ENCODE results near the gene TRABD2B. TPM values are rescaled to one million over a fixed set of nuclear protein-coding genes. Genes with fewer than 3 reads are reported as not detected.

Gene TRABD2B
- total and polyA plus RNA-seq, 2 experiments from 2014 or later, result 1.6 to 2.0 TPM

GRCh38 chr1:48027533-48027835, 30.3 kb upstream of the TRABD2B start:
- TF ChIP-seq CTCF (conservative IDR thresholded peaks at IDR 0.05; ENCODE audit: low read depth in 2 of 2) (no peak), ZNF462 (CRISPR knock-in tag; IDR thresholded peaks at IDR 0.05) (no peak), ZNF114 (CRISPR knock-in tag; IDR thresholded peaks at IDR 0.05) (no peak), ETS1 (IDR thresholded peaks at IDR 0.05) (no peak), EZH2phosphoT487 (IDR thresholded peaks at IDR 0.05; ENCODE audit: unreplicated experiment) (no peak), POLR2AphosphoS5 (IDR thresholded peaks at IDR 0.05; ENCODE audit: low read depth) (no peak), REST (IDR thresholded peaks at IDR 0.05; ENCODE audit: unreplicated experiment) (no peak), JUNB (IDR thresholded peaks at IDR 0.05; ENCODE audit: unreplicated experiment) (no peak), CREB1 (CRISPR knock-in tag; IDR thresholded peaks at IDR 0.05; ENCODE audit: low read depth) (no peak), NANOG (IDR thresholded peaks at IDR 0.05; ENCODE audit: borderline replicate concordance) (no peak)
- no peaks in the 10 kb centered on the region for H3K9me3 Mint-ChIP-seq
- Histone ChIP-seq H3K36me3 (ENCODE audit: insufficient read depth) (no peaks in the 10 kb centered on the region), H3K4me3 (no peak overlapping the region), H2AFZ (no peak overlapping the region), H3K4me1 (ENCODE audit: insufficient read depth) (peaks cover 25% of the 10 kb centered on the region), H3K79me2 (replicated peaks; ENCODE audit: insufficient read depth) (no peaks in the 10 kb centered on the region), H3K27me3 (ENCODE audit: insufficient read depth) (no peaks in the 10 kb centered on the region), H3K9me2 (ENCODE audit: insufficient read depth) (no peaks in the 10 kb centered on the region), H3K4me2 (no peak overlapping the region), H3K27ac (ENCODE audit: low read depth) (no peak overlapping the region), H4K20me1 (replicated peaks; ENCODE audit: insufficient read depth) (no peaks in the 10 kb centered on the region), H3F3A (replicated peaks; ENCODE audit: low read depth) (no peaks in the 10 kb centered on the region)
- H3K4me1 Mint-ChIP-seq, result peaks cover 51% of the 10 kb centered on the region
- ATAC-seq, result no peak; the same call in 2 of the 3 replicates
- H3K36me3 Mint-ChIP-seq (ENCODE audit: low read depth), result no peaks in the 10 kb centered on the region
- H3K27me3 Mint-ChIP-seq (ENCODE audit: insufficient read depth, low read depth, poor library complexity), result peaks cover 4% of the 10 kb centered on the region
- no peak overlapping the region; the same call in 1 of the 2 replicates for H3K27ac Mint-ChIP-seq
- no peak for DNase-seq (ENCODE audit: low spot score)
- no peak overlapping the region for H3K4me3 Mint-ChIP-seq
